Medulla oblongata (tissue), 1 donor: ENCODE measurements around the gene LIPC.

Experiments
- DNase-seq: peaks from one replicate; pipeline ENCODE4 v3.0.0-alpha.2; 2015; ENCODE audit errors: extremely low spot score

Gene LIPC

DNA sequence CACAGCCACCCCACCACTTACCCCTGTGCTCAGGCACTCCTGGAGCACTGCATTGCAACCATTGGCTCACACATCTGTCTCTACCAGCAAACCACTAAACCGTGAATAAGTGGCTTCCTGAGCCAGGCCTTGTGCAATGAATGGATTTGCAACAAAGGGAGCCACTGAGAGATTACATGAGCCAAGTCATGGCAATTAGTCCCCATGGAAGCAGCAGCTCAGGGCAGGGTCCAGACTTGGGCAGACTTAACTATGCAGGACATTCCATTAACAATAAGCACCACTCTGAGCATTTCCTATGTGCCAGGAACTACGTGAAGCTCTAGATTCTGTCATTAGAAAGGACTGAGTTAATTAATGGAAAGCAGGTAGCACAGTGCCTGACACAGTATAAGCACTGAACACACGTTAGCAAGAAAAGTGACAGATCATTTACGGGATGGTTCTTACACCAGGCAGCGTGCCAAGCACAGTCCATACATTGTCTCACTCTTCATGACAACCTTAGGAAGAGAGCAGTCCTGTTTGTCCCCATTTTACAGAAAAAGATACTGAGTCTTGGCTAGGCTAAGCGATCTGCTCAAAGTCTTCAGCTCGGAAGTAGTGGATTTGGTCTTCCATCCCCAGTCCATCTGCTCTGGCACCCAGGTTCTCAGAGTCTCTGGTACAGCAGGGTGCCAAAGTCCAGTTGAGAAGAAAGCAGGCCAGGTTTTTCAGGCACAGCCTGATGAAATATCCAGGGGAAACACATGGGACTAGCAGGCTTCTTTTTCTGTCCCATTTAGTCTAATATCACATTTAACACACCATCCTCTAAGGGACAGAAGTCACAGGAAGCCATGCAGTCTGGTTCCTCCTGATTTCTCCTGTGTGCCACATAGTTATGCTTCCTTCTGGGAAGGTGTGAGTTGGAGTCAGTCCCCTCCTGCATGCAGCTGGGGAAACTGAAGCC, 44.1 kb downstream of the LIPC start:
- peak; percentile 62 for DNase-seq

GRCh38 chr15:58476525-58477162, 44.9 kb downstream of the LIPC start:
- DNase-seq = no peak

- peak; percentile 40 for DNase-seq
Measured at GRCh38 chr15:58477170-58477569, 45.4 kb downstream of the LIPC start.

- DNase-seq = no peak
Measured at GRCh38 chr15:58478035-58478434, 46.2 kb downstream of the LIPC start.

GRCh38 chr15:58478579-58478978, 46.8 kb downstream of the LIPC start:
- DNase-seq = no peak

- no peak for DNase-seq
Measured at GRCh38 chr15:58479941-58480340, 48.1 kb downstream of the LIPC start.

- DNase-seq = no peak
Measured at GRCh38 chr15:58483376-58483775, 51.6 kb downstream of the LIPC start.

GRCh38 chr15:58484791-58485600, 53.2 kb downstream of the LIPC start:
- peak; percentile 48 for DNase-seq

- DNase-seq = no peak
Measured at GRCh38 chr15:58486062-58486461, 54.3 kb downstream of the LIPC start.

DNA sequence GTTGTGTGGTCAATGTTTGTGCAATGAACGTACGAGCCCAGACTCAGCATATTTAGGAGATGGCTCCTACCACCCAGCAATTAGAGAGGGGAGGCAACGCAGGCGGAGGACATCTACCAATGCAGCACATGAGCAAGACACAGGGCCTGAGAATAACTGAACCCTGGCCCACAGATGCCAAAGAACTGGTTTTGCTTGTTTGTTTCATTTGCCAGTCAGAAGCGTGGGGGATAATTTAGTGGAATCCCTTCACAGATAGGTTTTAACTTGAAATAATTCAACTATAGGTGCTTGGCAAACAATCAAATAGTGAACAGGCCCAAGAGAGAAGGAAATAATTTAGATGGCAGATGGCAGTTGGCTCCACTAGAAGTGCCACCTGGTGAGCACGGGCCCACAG, 54.8 kb downstream of the LIPC start:
- no peak for DNase-seq

DNA sequence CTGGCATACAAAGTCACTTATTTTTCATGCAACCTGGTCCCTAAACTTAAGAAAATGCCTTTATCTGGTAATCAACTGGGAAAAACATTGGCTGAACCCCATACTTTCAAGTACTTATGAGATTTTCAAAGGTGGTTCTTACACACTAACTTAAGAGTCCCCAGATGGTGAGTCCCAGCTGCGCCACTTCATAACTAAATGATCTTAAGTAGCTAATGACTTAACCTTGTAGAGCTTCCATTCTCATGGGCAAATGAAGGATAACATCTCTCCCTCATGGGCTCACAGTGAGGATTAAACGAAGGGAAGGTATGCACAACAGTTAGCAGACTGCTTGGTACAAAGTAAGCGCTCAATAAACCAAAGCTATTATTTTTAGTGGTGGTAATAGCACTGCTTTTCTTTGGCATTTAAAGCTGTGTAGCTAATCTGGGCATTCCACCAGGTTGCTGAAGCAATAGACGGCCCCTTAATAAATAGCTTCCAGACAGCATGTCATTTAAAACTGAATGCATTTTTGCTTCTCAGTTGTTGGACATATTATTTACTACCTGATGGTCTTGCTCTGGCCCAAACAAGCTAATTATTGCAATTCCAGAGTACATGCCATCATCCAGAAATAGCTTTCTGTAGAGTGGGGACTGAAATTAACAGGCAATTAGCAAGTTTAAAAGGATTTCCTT, 55.4 kb downstream of the LIPC start:
- DNase-seq = no peak

DNA sequence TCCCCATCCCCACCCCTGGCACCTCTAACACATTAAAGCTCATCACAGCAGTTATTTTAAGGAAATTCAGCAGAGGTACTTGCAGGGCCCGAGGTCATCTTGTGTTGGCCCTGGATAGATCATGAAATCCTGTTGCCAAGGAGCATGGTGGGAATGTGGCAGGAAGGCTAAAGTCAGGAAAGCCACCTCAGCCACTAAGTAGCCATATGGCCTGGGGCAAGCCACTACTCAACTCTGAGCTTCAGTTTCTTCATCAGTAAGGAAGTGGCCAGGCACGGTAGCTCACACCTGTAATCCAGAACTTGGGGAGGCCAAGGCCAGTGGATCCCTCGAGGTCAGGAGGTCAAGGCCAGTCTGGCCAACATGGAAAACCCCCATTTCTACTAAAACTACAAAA, 55.9 kb downstream of the LIPC start:
- no peak for DNase-seq

DNA sequence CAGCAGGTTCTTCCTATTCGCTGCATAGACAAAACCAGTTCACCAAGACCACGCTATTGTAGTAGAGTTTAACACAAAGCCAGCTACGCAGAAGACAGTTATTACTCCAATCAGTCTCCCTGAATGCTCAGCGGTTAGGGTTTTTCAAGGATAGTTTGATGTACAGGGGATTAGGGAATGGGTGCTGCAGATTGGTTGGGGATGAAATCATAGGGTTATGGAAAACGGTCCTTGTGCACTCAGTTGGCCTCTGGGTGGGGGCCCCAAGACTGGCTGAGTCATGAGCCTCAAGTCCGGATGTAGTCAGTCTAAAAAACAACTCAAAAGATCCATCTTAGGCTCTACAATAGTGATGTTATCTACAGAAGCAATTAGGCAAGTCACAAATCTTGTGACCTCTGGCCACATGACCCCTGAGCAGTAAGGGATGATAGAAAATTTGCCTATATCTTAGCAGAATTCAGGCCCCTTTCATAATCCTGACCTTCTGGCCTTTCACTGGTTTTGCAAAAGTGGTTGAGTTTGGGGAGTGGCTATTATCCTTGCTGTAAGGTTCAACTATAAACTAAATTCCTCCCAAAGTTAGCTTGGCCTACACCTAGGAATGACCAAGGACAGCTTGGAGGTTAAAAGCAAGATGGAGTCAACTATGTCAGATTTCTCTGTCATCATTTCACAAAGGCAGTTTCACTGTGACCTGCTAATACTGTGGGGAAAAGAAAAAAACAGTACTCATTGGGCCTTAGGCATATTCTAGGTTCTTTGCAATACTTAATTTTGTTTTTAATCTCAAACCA, 57.7 kb downstream of the LIPC start:
- no peak for DNase-seq

DNA sequence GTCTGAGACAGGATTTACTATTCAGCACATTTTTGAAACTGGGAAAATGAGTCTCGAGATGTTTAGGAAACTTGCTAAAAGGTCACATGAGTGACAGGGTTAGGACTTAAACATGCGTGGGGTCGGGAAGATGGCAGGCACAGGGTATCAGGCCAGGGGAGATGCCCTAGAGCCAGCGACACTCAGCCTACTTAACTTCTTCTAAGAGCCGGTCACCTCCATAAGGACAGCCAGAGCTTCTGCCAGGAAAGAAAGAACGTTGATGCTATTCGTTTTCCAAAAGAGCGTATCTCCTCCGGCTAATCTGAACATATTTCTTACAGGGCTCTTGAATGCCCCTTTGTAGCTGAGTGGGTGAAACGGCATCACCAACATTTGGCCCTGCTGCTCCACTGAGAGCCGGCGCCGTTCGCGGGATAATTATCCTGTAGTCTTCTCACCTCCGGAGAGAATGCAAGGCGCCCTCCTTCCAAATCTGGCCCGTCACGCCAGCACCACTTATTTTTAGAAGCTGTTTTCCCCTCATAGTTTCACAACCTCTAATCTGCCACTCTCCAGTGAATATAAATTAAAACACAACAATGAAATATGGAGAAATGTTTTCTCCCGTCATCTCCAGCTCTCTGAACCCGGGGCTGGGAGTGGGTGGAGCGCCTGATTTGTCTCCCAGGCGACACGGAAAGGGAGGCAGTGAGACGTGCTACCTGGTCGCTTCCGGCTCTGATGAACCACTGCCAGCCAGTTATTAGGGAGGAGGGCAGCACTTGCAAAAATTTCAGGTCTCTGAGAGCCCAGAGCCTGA, 58.5 kb downstream of the LIPC start:
- no peak for DNase-seq

DNA sequence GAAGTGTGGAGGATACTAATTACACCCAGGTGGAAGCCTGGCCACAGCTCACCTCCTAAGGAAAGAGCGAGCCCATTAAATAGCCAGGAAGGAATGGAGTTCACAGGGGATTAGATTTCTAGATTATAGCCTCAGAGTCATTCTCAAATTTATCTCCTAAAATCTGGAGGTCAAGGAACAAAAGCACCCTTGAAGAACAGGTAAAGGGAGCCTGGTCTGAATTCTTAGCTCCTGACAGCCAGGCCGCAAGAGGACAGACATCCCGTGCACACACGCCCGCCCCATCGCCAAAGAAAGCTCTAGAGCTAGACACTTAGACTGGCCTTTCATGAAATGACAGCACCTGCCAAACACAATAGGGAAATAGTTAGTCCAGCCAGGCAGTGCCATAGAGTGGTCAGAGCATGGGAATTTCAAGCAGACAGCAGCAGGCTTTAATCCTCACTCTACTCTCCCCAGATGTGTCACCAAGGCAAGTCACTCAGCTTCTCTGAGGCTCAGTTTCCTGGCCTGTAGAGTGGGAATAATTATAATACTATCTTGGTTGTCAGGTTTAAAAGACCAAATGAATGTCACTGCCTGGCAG, 59.2 kb downstream of the LIPC start:
- no peak for DNase-seq

DNA sequence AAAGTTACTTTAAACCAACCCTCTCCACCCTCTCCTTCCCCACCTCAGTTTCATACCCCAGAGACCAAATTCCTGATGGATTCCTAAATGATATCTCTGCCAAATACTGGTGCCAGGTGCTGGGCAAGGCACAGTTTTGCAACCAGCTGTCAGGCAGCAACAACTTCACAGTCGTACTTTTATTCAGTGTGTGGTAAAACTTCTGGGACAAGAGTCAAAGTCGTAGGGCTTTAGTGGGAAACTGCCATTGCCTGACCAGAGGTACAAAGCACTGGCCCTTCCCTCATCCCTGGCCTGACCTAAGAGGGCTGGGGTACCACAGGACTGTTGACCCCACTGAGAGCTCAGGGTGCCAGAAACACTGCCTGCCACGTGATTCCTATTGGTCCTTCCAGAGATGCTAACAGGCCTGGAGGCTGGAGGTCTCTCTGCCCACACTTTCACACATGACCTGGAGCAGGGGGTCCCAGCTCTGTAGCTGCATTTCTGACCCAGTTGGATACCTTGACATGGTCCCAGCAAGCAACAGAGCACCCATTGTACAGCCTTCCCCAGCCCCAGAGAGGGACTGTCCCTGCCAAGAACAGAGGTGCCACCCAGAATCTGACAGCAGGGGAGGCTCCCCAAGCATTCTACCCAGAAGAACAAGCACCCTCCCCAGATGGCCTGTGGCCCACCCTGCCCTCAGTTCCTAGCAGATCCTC, 59.9 kb downstream of the LIPC start:
- no peak for DNase-seq

GRCh38 chr15:58492661-58493397, 61.0 kb downstream of the LIPC start:
- DNase-seq = no peak

DNA sequence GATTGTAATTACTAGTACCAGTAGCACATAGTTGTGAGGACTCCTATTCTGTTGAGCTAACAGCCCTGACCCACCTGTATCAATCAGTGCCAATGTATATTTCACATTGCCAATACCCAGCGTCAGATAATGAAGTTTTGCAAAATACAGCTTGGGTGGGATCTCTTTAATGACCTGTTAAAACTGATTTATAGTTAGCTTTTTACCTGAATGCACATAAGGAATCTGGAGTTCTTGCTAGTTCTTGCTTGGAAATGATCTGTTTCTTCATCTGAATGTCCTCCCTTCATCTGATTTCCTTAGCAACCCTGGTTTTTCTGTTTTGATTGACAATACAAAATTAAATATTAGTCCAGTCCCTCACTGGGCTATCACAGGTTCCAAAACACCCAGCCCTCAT, 62.8 kb downstream of the LIPC start:
- no peak for DNase-seq
